ENCODE results near the gene ACTL7B.
"Not testable (repeated sequence)": the region's sequence is repeated elsewhere in the genome, so short reads cannot be mapped to it uniquely, and the experiment has no call there.

The ACTL7B gene

GRCh38 chr9:108842610-108843295, 13.0 kb downstream of the ACTL7B start:
- no peak for DNase-seq
- no peaks in the 10 kb centered on the region for H3K4me1 ChIP-seq
- H3K9me3 ChIP-seq, result no peaks in the 10 kb centered on the region
- TF ChIP-seq CTCF (IDR thresholded peaks at IDR 0.05; ENCODE audit: low read depth, low read length), result no peak
- no peaks in the 10 kb centered on the region for H3K27me3 ChIP-seq
- H3K36me3 ChIP-seq, result no peaks in the 10 kb centered on the region
- H3K4me3 ChIP-seq (ENCODE audit: low read depth, low read length), result no peak overlapping the region

DNA sequence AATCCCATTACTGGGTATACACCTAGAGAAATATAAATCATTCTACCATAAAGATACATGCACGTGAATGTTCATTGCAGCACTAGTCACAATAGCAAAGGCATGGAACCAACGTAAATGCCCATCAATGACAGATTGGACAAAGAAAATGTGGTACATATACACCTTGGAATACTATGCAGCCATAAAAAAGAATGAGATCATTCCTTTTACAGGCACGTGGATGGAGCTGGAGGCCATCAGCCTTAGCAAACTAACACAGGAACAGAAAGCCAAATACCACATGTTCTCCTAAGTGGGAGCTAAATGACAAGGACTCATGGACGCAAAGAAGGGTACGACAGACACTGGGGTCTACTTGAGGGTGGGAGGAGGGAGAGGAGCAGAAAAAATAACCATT, 16.2 kb downstream of the ACTL7B start:
- DNase-seq; H3K4me3 ChIP-seq (ENCODE audit: low read depth, low read length); H3K9me3 ChIP-seq; H3K36me3 ChIP-seq; H3K4me1 ChIP-seq; H3K27me3 ChIP-seq: not testable (repeated sequence)

DNA sequence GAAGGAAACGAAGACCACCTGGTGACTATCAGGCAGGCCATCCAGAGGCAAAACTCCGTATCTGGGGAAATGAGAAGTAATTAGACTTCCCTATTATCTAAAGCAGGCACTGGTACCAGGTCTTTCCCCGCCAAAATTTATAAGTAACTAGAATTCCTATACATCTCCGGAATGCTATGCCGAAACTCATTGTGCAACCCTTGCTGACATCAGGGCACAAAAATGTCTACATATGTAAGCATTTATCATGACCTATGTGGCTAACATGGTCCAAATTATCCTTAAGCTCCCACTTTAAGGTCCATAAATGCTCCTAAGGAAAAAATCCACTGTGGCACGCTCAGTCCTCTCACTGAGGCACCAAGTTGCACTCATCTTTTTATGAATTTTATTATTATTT, 17.8 kb downstream of the ACTL7B start:
- H3K36me3 ChIP-seq, result no peaks in the 10 kb centered on the region
- no peaks in the 10 kb centered on the region for H3K9me3 ChIP-seq
- no peak for DNase-seq
- TF ChIP-seq CTCF (IDR thresholded peaks at IDR 0.05; ENCODE audit: low read depth, low read length), result no peak
- H3K4me1 ChIP-seq, result no peaks in the 10 kb centered on the region
- H3K4me3 ChIP-seq (ENCODE audit: low read depth, low read length), result no peak overlapping the region
- no peaks in the 10 kb centered on the region for H3K27me3 ChIP-seq

GRCh38 chr9:108837530-108837929, 18.3 kb downstream of the ACTL7B start:
- no peak overlapping the region for H3K4me3 ChIP-seq (ENCODE audit: low read depth, low read length)
- TF ChIP-seq CTCF (IDR thresholded peaks at IDR 0.05; ENCODE audit: low read depth, low read length), result no peak
- no peaks in the 10 kb centered on the region for H3K9me3 ChIP-seq
- no peaks in the 10 kb centered on the region for H3K36me3 ChIP-seq
- H3K27me3 ChIP-seq, result no peaks in the 10 kb centered on the region
- DNase-seq, result no peak
- H3K4me1 ChIP-seq, result no peaks in the 10 kb centered on the region

DNA sequence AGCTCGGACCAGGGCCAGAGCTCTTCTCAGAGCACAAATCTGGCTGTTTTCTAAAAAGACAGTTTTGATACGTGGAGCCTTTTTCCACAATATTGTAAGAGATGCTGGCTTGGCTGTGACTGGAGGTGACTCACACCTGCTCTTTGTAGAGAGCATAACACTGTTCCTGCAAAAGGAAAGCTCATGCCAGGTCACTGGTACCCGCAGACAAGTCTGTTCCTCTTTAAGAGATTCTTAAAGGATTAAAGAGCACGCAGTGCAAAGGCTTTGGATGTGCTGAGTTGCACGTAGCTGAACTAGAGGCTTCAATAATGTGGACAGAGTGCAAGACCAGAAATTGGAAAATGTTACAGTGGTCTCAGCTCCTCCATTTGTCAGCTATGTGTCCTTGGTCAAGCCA, 19.0 kb downstream of the ACTL7B start:
- no peaks in the 10 kb centered on the region for H3K4me1 ChIP-seq
- no peaks in the 10 kb centered on the region for H3K36me3 ChIP-seq
- no peak for TF ChIP-seq CTCF (IDR thresholded peaks at IDR 0.05; ENCODE audit: low read depth, low read length)
- H3K9me3 ChIP-seq, result no peaks in the 10 kb centered on the region
- H3K4me3 ChIP-seq (ENCODE audit: low read depth, low read length), result no peak overlapping the region
- no peak for DNase-seq
- no peaks in the 10 kb centered on the region for H3K27me3 ChIP-seq

DNA sequence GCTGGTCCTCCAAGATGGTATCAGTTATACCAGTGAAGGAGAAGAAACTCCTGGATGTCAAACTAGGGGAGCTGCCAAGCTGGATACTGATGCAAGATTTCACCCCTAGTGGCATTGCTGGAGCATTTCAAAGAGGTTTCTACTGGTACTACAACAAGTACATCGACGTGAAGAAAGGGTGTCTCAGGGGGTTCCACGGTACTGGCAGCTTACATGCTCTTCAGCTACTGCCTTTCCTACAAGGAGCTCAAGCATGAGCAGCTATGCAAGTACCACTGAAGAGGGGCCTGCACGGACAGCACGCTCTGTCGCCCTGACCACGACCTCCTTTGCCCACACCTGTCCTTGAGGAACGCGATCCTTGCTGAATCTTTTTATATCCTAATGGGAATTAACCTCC, 19.5 kb downstream of the ACTL7B start:
- no peaks in the 10 kb centered on the region for H3K4me1 ChIP-seq
- H3K27me3 ChIP-seq, result no peaks in the 10 kb centered on the region
- TF ChIP-seq CTCF (IDR thresholded peaks at IDR 0.05; ENCODE audit: low read depth, low read length), result no peak
- no peaks in the 10 kb centered on the region for H3K9me3 ChIP-seq
- DNase-seq, result no peak
- H3K4me3 ChIP-seq (ENCODE audit: low read depth, low read length), result no peak overlapping the region
- no peaks in the 10 kb centered on the region for H3K36me3 ChIP-seq

- no peaks in the 10 kb centered on the region for H3K4me1 ChIP-seq
- H3K9me3 ChIP-seq, result no peaks in the 10 kb centered on the region
- H3K36me3 ChIP-seq, result no peaks in the 10 kb centered on the region
- no peak for TF ChIP-seq CTCF (IDR thresholded peaks at IDR 0.05; ENCODE audit: low read depth, low read length)
- no peak for DNase-seq
- H3K4me3 ChIP-seq (ENCODE audit: low read depth, low read length), result no peak overlapping the region
- no peaks in the 10 kb centered on the region for H3K27me3 ChIP-seq
Observed at GRCh38 chr9:108835831-108836230, 20.0 kb downstream of the ACTL7B start.
